Mesenchymal stem cell (in vitro differentiated cells and primary cell): ENCODE data around the gene PCYOX1L.

Experiments
- DNase-seq: peaks from one replicate; pipeline ENCODE4 v3.0.0-alpha.2; 2013
- H2AFZ ChIP-seq: one replicate; pipeline ENCODE4 v1.6.1; 2013; ENCODE audit warnings: low read depth, mild to moderate bottlenecking, control low read depth, inconsistent platforms, low read length, moderate library complexity
- H2AK5ac ChIP-seq: 2 replicates; pipeline ENCODE4 v1.6.1; 2013; ENCODE audit warnings: low read length, moderate library complexity, mild to moderate bottlenecking, inconsistent platforms; ENCODE audit not compliant: severe bottlenecking
- H2BK120ac ChIP-seq: one replicate; pipeline ENCODE4 v1.6.1; 2013; ENCODE audit warnings: low read depth, mild to moderate bottlenecking, inconsistent platforms, low read length, moderate library complexity
- H2BK12ac ChIP-seq, 2 experiments: one replicate each; pipeline ENCODE4 v1.6.1; 2013; ENCODE audit warnings: inconsistent platforms in 2 of 2, low read length in 2 of 2, mild to moderate bottlenecking in 2 of 2, moderate library complexity in 2 of 2, control low read depth in 1 of 2
- H2BK15ac ChIP-seq: one replicate; pipeline ENCODE4 v1.6.1; 2013; ENCODE audit warnings: mild to moderate bottlenecking, low read depth, inconsistent platforms; ENCODE audit not compliant: poor library complexity, severe bottlenecking
- H2BK5ac ChIP-seq: 2 replicates; pipeline ENCODE4 v1.6.1; 2013; ENCODE audit warnings: low read depth, mild to moderate bottlenecking, low read length, control low read depth, inconsistent platforms; ENCODE audit not compliant: poor library complexity, severe bottlenecking
- H3K14ac ChIP-seq, 2 experiments: one replicate each; pipeline ENCODE4 v1.6.1; 2013; ENCODE audit warnings: inconsistent platforms in 2 of 2, low read length in 2 of 2, control low read depth in 1 of 2, mild to moderate bottlenecking in 1 of 2, moderate library complexity in 1 of 2
- H3K18ac ChIP-seq, 2 experiments: one replicate each; pipeline ENCODE4 v1.6.1; 2013; ENCODE audit warnings: inconsistent platforms in 2 of 2, low read length in 2 of 2, control low read depth in 1 of 2, low read depth in 1 of 2, mild to moderate bottlenecking in 1 of 2
- H3K23ac ChIP-seq, 2 experiments: one replicate each; pipeline ENCODE4 v1.6.1; 2013; ENCODE audit warnings: inconsistent platforms in 2 of 2, low read length in 2 of 2, mild to moderate bottlenecking in 2 of 2, moderate library complexity in 2 of 2, control low read depth in 1 of 2
- H3K27ac ChIP-seq: 2 replicates; pipeline ENCODE4 v1.5.1; 2013; ENCODE audit warnings: mild to moderate bottlenecking, moderate library complexity, low read length, control low read depth, inconsistent platforms; ENCODE audit not compliant: poor library complexity, severe bottlenecking
- H3K27me3 ChIP-seq, 2 experiments: 2 replicates each; pipeline versions ENCODE4 v1.6.1 to v1.7.0; 2013; ENCODE audit warnings: low read length in 2 of 2, mild to moderate bottlenecking in 2 of 2, moderate library complexity in 2 of 2, control low read depth in 1 of 2, inconsistent platforms in 1 of 2; ENCODE audit not compliant: control insufficient read depth in 1 of 2, insufficient read depth in 1 of 2
- H3K36me3 ChIP-seq, 2 experiments: 2 replicates each; pipeline versions ENCODE4 v1.6.1 to v1.7.0; 2013; ENCODE audit warnings: low read length in 2 of 2, control low read depth in 1 of 2, inconsistent platforms in 1 of 2, low read depth in 1 of 2, mild to moderate bottlenecking in 1 of 2; ENCODE audit not compliant: insufficient read depth in 2 of 2, control insufficient read depth in 1 of 2
- H3K4ac ChIP-seq, 2 experiments: one replicate each; pipeline ENCODE4 v1.6.1; 2013; ENCODE audit warnings: inconsistent platforms in 2 of 2, low read length in 2 of 2, mild to moderate bottlenecking in 2 of 2, moderate library complexity in 2 of 2, control low read depth in 1 of 2, low read depth in 1 of 2
- H3K4me1 ChIP-seq: 2 replicates; pipeline ENCODE4 v1.6.1; 2013; ENCODE audit warnings: low read depth, low read length, control low read depth; ENCODE audit not compliant: control insufficient read depth, insufficient read depth
- H3K4me2 ChIP-seq: 2 replicates; pipeline ENCODE4 v1.6.1; 2013; ENCODE audit warnings: low read length, mild to moderate bottlenecking, inconsistent platforms; ENCODE audit not compliant: poor library complexity, severe bottlenecking
- H3K4me3 ChIP-seq, 2 experiments: 2 replicates each; pipeline versions ENCODE4 v1.5.1 to v1.7.0; 2013; ENCODE audit warnings: low read length in 2 of 2, mild to moderate bottlenecking in 2 of 2, control low read depth in 1 of 2, low read depth in 1 of 2; ENCODE audit not compliant: insufficient read depth in 1 of 2
- H3K79me1 ChIP-seq: replicated peaks from 2 replicates; pipeline ENCODE4 v1.6.1; 2013; ENCODE audit warnings: mild to moderate bottlenecking, control low read depth, low read length, inconsistent platforms; ENCODE audit not compliant: poor library complexity, severe bottlenecking
- H3K9ac ChIP-seq: 2 replicates; pipeline ENCODE4 v1.7.0; 2013; ENCODE audit warnings: mild to moderate bottlenecking, low read length, moderate library complexity
- H3K9me3 ChIP-seq: 2 replicates; pipeline ENCODE4 v1.7.0; 2013; ENCODE audit warnings: mild to moderate bottlenecking, low read length; ENCODE audit not compliant: control insufficient read depth
- H4K8ac ChIP-seq: one replicate; pipeline ENCODE4 v1.6.1; 2013; ENCODE audit warnings: inconsistent platforms, mild to moderate bottlenecking, low read length, moderate library complexity
- H4K91ac ChIP-seq: one replicate; pipeline ENCODE4 v1.6.1; 2013; ENCODE audit warnings: mild to moderate bottlenecking, low read length, inconsistent platforms
- WGBS: methylation state at CpG from one replicate; pipeline ENCODE4 v1.1.7; 2013; ENCODE audit warnings: mixed read lengths; 5-methylcytosine and 5-hydroxymethylcytosine counted together

PCYOX1L gene

GRCh38 chr5:149319174-149319573, 38.7 kb upstream of the PCYOX1L start:
- Histone ChIP-seq H2BK15ac (peak overlapping the region; percentile 52), H3K9ac (no peak overlapping the region), H3K14ac (no peak overlapping the region), H3K79me1 (no peaks in the 10 kb centered on the region), H2BK12ac (peak overlapping the region in 1 of 2 experiments; percentile 97), H2BK5ac (no peak overlapping the region), H4K91ac (no peak overlapping the region), H3K4ac (peak overlapping the region in 1 of 2 experiments; percentile 40), H3K27me3 (no peaks in the 10 kb centered on the region), H3K4me2 (no peak overlapping the region), H3K4me1 (peaks cover 14% of the 10 kb centered on the region), H2AFZ (no peak overlapping the region), H3K4me3 (no peak overlapping the region), H3K27ac (no peak overlapping the region), H3K9me3 (no peaks in the 10 kb centered on the region), H2AK5ac (peak overlapping the region; percentile 0), H3K23ac (no peak overlapping the region), H3K36me3 (peaks cover 6 to 16% of the 10 kb centered on the region in 2 experiments), H2BK120ac (no peak overlapping the region), H4K8ac (no peak overlapping the region), H3K18ac (no peak overlapping the region)
- no peak for DNase-seq
- 97% methylated on average over 3 of the region's 3 CpGs for WGBS

GRCh38 chr5:149320791-149321330, 37.0 kb upstream of the PCYOX1L start:
- peak overlapping the region; percentile 89 for H2BK120ac ChIP-seq
- peak overlapping the region; percentile 96 to 98 for H3K18ac ChIP-seq
- no peak overlapping the region for H3K4me2 ChIP-seq
- H3K36me3 ChIP-seq, result peaks cover 6 to 16% of the 10 kb centered on the region in 2 experiments
- H3K4ac ChIP-seq, result peak overlapping the region; percentile 88 to 95
- peak overlapping the region; percentile 70 for H3K9ac ChIP-seq
- H2BK12ac ChIP-seq, result peak overlapping the region; percentile 91 to 98
- no peak overlapping the region for H3K4me3 ChIP-seq
- H4K8ac ChIP-seq, result peak overlapping the region; percentile 96
- peak overlapping the region; percentile 94 for H4K91ac ChIP-seq
- no peak overlapping the region for H2BK5ac ChIP-seq
- no peak overlapping the region for H3K23ac ChIP-seq
- peak overlapping the region; percentile 86 for H3K27ac ChIP-seq
- H3K9me3 ChIP-seq, result no peaks in the 10 kb centered on the region
- H2AFZ ChIP-seq, result peak overlapping the region; percentile 48
- peak overlapping the region; percentile 92 for H2BK15ac ChIP-seq
- H3K79me1 ChIP-seq, result no peaks in the 10 kb centered on the region
- no peak overlapping the region for H2AK5ac ChIP-seq
- H3K4me1 ChIP-seq, result peaks cover 14% of the 10 kb centered on the region
- H3K14ac ChIP-seq, result peak overlapping the region in 1 of 2 experiments; percentile 56
- H3K27me3 ChIP-seq, result no peaks in the 10 kb centered on the region
- 32% methylated on average over 4 of the region's 4 CpGs for WGBS
- DNase-seq, result peak; percentile 95

GRCh38 chr5:149322518-149322917, 35.3 kb upstream of the PCYOX1L start:
- no peak overlapping the region for H2AK5ac ChIP-seq
- peak overlapping the region; percentile 72 for H4K8ac ChIP-seq
- peak overlapping the region; percentile 32 to 94 for H3K18ac ChIP-seq
- peak overlapping the region; percentile 95 for H2BK120ac ChIP-seq
- H3K27me3 ChIP-seq, result no peaks in the 10 kb centered on the region
- H3K23ac ChIP-seq, result no peak overlapping the region
- peak overlapping the region; percentile 95 for H4K91ac ChIP-seq
- no peaks in the 10 kb centered on the region for H3K79me1 ChIP-seq
- H3K4me1 ChIP-seq, result peaks cover 14% of the 10 kb centered on the region
- no peak overlapping the region for H3K14ac ChIP-seq
- 76% methylated on average over 12 of the region's 12 CpGs for WGBS
- peak overlapping the region; percentile 81 to 96 for H2BK12ac ChIP-seq
- H2AFZ ChIP-seq, result no peak overlapping the region
- no peak overlapping the region for H2BK5ac ChIP-seq
- H2BK15ac ChIP-seq, result peak overlapping the region; percentile 2
- no peak overlapping the region for H3K27ac ChIP-seq
- no peaks in the 10 kb centered on the region for H3K9me3 ChIP-seq
- no peak overlapping the region for H3K4me3 ChIP-seq
- H3K4me2 ChIP-seq, result no peak overlapping the region
- peak overlapping the region; percentile 71 to 93 for H3K4ac ChIP-seq
- no peak for DNase-seq
- H3K9ac ChIP-seq, result peak overlapping the region; percentile 80
- peaks cover 6 to 16% of the 10 kb centered on the region in 2 experiments for H3K36me3 ChIP-seq

GRCh38 chr5:149323210-149323609, 34.6 kb upstream of the PCYOX1L start:
- Histone ChIP-seq H2BK5ac (no peak overlapping the region), H4K91ac (peak overlapping the region; percentile 34), H3K9me3 (no peaks in the 10 kb centered on the region), H3K14ac (no peak overlapping the region), H3K4me2 (no peak overlapping the region), H2BK15ac (peak overlapping the region; percentile 76), H3K18ac (peak overlapping the region; percentile 82 to 83), H3K27ac (no peak overlapping the region), H3K79me1 (no peaks in the 10 kb centered on the region), H2BK120ac (peak overlapping the region; percentile 95), H2AFZ (no peak overlapping the region), H4K8ac (peak overlapping the region; percentile 84), H3K4me1 (peaks cover 14% of the 10 kb centered on the region), H3K4ac (peak overlapping the region; percentile 72 to 74), H3K4me3 (no peak overlapping the region), H2BK12ac (peak overlapping the region in 1 of 2 experiments; percentile 72), H3K9ac (peak overlapping the region; percentile 80), H3K36me3 (peaks cover 6 to 16% of the 10 kb centered on the region in 2 experiments), H3K23ac (no peak overlapping the region), H3K27me3 (no peaks in the 10 kb centered on the region), H2AK5ac (no peak overlapping the region)
- peak; percentile 70 for DNase-seq
